ENCODE results near the gene KNDC1. TPM values are rescaled to one million over a fixed set of nuclear protein-coding genes. Genes with fewer than 3 reads are reported as not detected.

The KNDC1 gene
- total and polyA plus RNA-seq, 10 of the 15 experiments (the other 5 are each of a cell fraction or from before 2014, with no cell fraction given) = 0.03 to 0.11 (median 0.05) TPM; not detected in 7

- no peaks in the 10 kb centered on the region for H3K36me3 ChIP-seq (ENCODE audit: control insufficient read depth in 2 of 2, insufficient read depth in 2 of 2, low read length in 1 of 2)
- no peaks in the 10 kb centered on the region for H4K20me1 ChIP-seq (ENCODE audit: control insufficient read depth, insufficient read depth)
- WGBS (ENCODE audit: insufficient coverage, insufficient replicate concordance, low lambda C conversion rate, missing lambda C conversion rate) = 34% methylated on average over 15 of the region's 15 CpGs
- no peak overlapping the region for H3K4me3 ChIP-seq
- ChIA-PET CTCF (no interaction called here), RAD21 (ENCODE audit: unreplicated experiment) (no interaction called here), POLR2A (no interaction called here), SMC1A (ENCODE audit: uncharacterized antibody, unreplicated experiment) (no interaction called here)
- no TSS peak for BruUV-seq (replicated peaks)
- no peak overlapping the region for H2AFZ ChIP-seq (ENCODE audit: control insufficient read depth, low read depth, low read length)
- no peaks in the 10 kb centered on the region for H3K27me3 ChIP-seq (replicated peaks in 1 of 2; ENCODE audit: control insufficient read depth in 2 of 2, insufficient read depth in 2 of 2, low read length in 1 of 2)
- FAIRE-seq = no peak
- H3K4me2 ChIP-seq (ENCODE audit: control insufficient read depth, insufficient read depth) = no peak overlapping the region
- no peak for DNase-seq (ENCODE audit: low read depth, low spot score)
- TF ChIP-seq SP1 (IDR thresholded peaks at IDR 0.05; ENCODE audit: low read depth, low read length) = no peak
- no peak for TF ChIP-seq SRF (IDR thresholded peaks at IDR 0.05; ENCODE audit: low read depth in 2 of 2, low read length in 2 of 2)
- TF ChIP-seq RAD51 (IDR thresholded peaks at IDR 0.05) = no peak
- TF ChIP-seq TARDBP (IDR thresholded peaks at IDR 0.05; ENCODE audit: borderline replicate concordance) = no peak
- TF ChIP-seq POLR2AphosphoS5 (IDR thresholded peaks at IDR 0.05; ENCODE audit: low read length) = no peak
- TF ChIP-seq FOS (IDR thresholded peaks at IDR 0.05; ENCODE audit: borderline replicate concordance, extremely low read depth, insufficient read length) = no peak
- TF ChIP-seq, protein P1, sequence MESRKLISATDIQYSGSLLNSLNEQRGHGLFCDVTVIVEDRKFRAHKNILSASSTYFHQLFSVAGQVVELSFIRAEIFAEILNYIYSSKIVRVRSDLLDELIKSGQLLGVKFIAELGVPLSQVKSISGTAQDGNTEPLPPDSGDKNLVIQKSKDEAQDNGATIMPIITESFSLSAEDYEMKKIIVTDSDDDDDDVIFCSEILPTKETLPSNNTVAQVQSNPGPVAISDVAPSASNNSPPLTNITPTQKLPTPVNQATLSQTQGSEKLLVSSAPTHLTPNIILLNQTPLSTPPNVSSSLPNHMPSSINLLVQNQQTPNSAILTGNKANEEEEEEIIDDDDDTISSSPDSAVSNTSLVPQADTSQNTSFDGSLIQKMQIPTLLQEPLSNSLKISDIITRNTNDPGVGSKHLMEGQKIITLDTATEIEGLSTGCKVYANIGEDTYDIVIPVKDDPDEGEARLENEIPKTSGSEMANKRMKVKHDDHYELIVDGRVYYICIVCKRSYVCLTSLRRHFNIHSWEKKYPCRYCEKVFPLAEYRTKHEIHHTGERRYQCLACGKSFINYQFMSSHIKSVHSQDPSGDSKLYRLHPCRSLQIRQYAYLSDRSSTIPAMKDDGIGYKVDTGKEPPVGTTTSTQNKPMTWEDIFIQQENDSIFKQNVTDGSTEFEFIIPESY (IDR thresholded peaks at IDR 0.05) = no peak
- TF ChIP-seq, protein P2, sequence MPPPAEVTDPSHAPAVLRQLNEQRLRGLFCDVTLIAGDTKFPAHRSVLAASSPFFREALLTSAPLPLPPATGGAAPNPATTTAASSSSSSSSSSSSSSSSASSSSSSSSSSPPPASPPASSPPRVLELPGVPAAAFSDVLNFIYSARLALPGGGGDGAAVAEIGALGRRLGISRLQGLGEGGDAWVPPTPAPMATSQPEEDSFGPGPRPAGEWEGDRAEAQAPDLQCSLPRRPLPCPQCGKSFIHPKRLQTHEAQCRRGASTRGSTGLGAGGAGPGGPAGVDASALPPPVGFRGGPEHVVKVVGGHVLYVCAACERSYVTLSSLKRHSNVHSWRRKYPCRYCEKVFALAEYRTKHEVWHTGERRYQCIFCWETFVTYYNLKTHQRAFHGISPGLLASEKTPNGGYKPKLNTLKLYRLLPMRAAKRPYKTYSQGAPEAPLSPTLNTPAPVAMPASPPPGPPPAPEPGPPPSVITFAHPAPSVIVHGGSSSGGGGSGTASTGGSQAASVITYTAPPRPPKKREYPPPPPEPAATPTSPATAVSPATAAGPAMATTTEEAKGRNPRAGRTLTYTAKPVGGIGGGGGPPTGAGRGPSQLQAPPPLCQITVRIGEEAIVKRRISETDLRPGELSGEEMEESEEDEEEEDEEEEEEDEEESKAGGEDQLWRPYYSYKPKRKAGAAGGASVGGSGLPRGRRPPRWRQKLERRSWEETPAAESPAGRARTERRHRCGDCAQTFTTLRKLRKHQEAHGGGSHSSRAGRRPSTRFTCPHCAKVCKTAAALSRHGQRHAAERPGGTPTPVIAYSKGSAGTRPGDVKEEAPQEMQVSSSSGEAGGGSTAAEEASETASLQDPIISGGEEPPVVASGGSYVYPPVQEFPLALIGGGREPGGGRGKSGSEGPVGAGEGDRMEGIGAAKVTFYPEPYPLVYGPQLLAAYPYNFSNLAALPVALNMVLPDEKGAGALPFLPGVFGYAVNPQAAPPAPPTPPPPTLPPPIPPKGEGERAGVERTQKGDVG (CRISPR knock-in tag; IDR thresholded peaks at IDR 0.05) = no peak
- TF ChIP-seq DPF2 (IDR thresholded peaks at IDR 0.05) = no peak
- no peak for TF ChIP-seq ZNF622 (IDR thresholded peaks at IDR 0.05)
- TF ChIP-seq EZH2 (IDR thresholded peaks at IDR 0.05; ENCODE audit: borderline replicate concordance, control insufficient read depth, low read depth, low read length) = no peak
- TF ChIP-seq RB1 (IDR thresholded peaks at IDR 0.05; ENCODE audit: borderline replicate concordance) = no peak
- no peaks in the 10 kb centered on the region; the same call in 2 of the 3 replicates for H3K9me3 ChIP-seq (replicated peaks; ENCODE audit: control insufficient read depth, insufficient read depth, low read length)
- H3K9ac ChIP-seq (ENCODE audit: control insufficient read depth, insufficient read depth, low read length) = no peak overlapping the region
- H3K4me1 ChIP-seq (ENCODE audit: control insufficient read depth, insufficient read depth, low read length) = no peaks in the 10 kb centered on the region
- in situ Hi-C loops (cut with MboI) = no loop called here
- intact Hi-C loops (cut with micrococcal nuclease; ENCODE audit: unreplicated experiment) = no loop called here
- ATAC-seq = no peak
- no peak overlapping the region for H3K27ac ChIP-seq (ENCODE audit: control insufficient read depth, insufficient read depth)
- no peaks in the 10 kb centered on the region for H3K79me2 ChIP-seq (ENCODE audit: control insufficient read depth, insufficient read depth, low read length)
These were observed 14.0 kb downstream of the KNDC1 start for GRCh38 chr10:133173860-133174640.
